GM19455 (cell line): Measurements from ENCODE around the gene PIGR.

ENCODE experiments used
- ATAC-seq: cut with Tn5 transposase; IDR thresholded peaks from one replicate; pipeline ENCODE4 v1.9.1; 2021; ENCODE audit not compliant: unreplicated experiment

Gene PIGR

GRCh38 chr1:206911064-206911663 lies 35.1 kb downstream of the PIGR start:
- no peak for ATAC-seq

- no peak for ATAC-seq
Measured at GRCh38 chr1:206909883-206910318, 36.4 kb downstream of the PIGR start.

GRCh38 chr1:206909161-206909882 lies 36.9 kb downstream of the PIGR start:
- ATAC-seq = no peak

- no peak for ATAC-seq
Measured at GRCh38 chr1:206908038-206908437, 38.2 kb downstream of the PIGR start.

- no peak for ATAC-seq
Measured at GRCh38 chr1:206907304-206907991, 38.8 kb downstream of the PIGR start.

GRCh38 chr1:206905295-206906164 lies 40.7 kb downstream of the PIGR start:
- ATAC-seq = no peak

- ATAC-seq = no peak
Measured at GRCh38 chr1:206904423-206905142, 41.7 kb downstream of the PIGR start.

GRCh38 chr1:206903687-206904086 lies 42.6 kb downstream of the PIGR start:
- no peak for ATAC-seq

- ATAC-seq = no peak
Measured at GRCh38 chr1:206902702-206903101, 43.6 kb downstream of the PIGR start.

- no peak for ATAC-seq
Measured at GRCh38 chr1:206901944-206902343, 44.3 kb downstream of the PIGR start.

GRCh38 chr1:206900149-206900548 lies 46.1 kb downstream of the PIGR start:
- ATAC-seq = no peak

- ATAC-seq = no peak
Measured at GRCh38 chr1:206899717-206900116, 46.5 kb downstream of the PIGR start.

GRCh38 chr1:206898915-206899431 lies 47.3 kb downstream of the PIGR start:
- no peak for ATAC-seq

- ATAC-seq = no peak
Measured at GRCh38 chr1:206898089-206898914, 48.0 kb downstream of the PIGR start.

- no peak for ATAC-seq
Measured at GRCh38 chr1:206897175-206897574, 49.1 kb downstream of the PIGR start, which contains the start of gene IL24. Gene IL24, plus strand, starts transcription at chr1:206897443. Its CDS starts 390 bp downstream, at chr1:206897833.

GRCh38 chr1:206896261-206896660 lies 50.0 kb downstream of the PIGR start:
- no peak for ATAC-seq

- no peak for ATAC-seq
Measured at GRCh38 chr1:206895837-206896242, 50.4 kb downstream of the PIGR start.

- no peak for ATAC-seq
Measured at GRCh38 chr1:206895325-206895724, 50.9 kb downstream of the PIGR start.

GRCh38 chr1:206893380-206893779 lies 52.9 kb downstream of the PIGR start:
- ATAC-seq = no peak
